ENCODE measurements around the gene FOXK1. TPM values are rescaled to one million over a fixed set of nuclear protein-coding genes. Genes with fewer than 3 reads are reported as not detected.

Gene FOXK1
- total and polyA plus RNA-seq, 9 of the 15 experiments (the other 6 are each of a cell fraction or from before 2014, with no cell fraction given), result 0.32 to 45.5 (median 8.1) TPM

- TF ChIP-seq BCOR (IDR thresholded peaks at IDR 0.05), result no peak
Measured at GRCh38 chr7:4714161-4714700, 32.1 kb downstream of the FOXK1 start (continued).

- Histone ChIP-seq H3K27me3 (ENCODE audit: control insufficient read depth in 2 of 2, insufficient read depth in 2 of 2, low read length in 2 of 2) (no peaks in the 10 kb centered on the region), H3K27ac (ENCODE audit: extremely low read depth, low read depth, low read length) (no peak overlapping the region), H3K79me2 (ENCODE audit: control insufficient read depth, insufficient read depth, low read length) (peaks cover 78% of the 10 kb centered on the region), H3K4me3 (no peak overlapping the region), H2AFZ (ENCODE audit: low read depth, low read length) (no peak overlapping the region), H3K9me1 (ENCODE audit: control insufficient read depth, insufficient read depth, low read length) (peaks cover 13% of the 10 kb centered on the region), H3K9me3 (replicated peaks; ENCODE audit: control insufficient read depth, insufficient read depth, low read depth, low read length) (peaks cover 4% of the 10 kb centered on the region), H3K4me2 (ENCODE audit: insufficient read depth, low read length) (no peak overlapping the region), H3K36me3 (ENCODE audit: control insufficient read depth, insufficient read depth, low read length) (peaks cover 37% of the 10 kb centered on the region; the same call in 2 of the 3 replicates), H3K9ac (ENCODE audit: insufficient read depth in 1 of 2, low read depth in 2 of 2, low read length in 2 of 2) (no peak overlapping the region), H3K4me1 (replicated peaks in 1 of 2; ENCODE audit: control insufficient read depth in 2 of 2, insufficient read depth in 2 of 2, low read length in 2 of 2) (peaks cover 14 to 35% of the 10 kb centered on the region in 2 experiments; a peak in 4 of 5 replicates), H4K20me1 (replicated peaks; ENCODE audit: control insufficient read depth, insufficient read depth, low read length) (peaks cover 31% of the 10 kb centered on the region)
- ChIA-PET POLR2A (no interaction called here), CTCF (ENCODE audit: low intra/inter-chr PET ratio) (no interaction called here)
- TF ChIP-seq PATZ1 (CRISPR knock-in tag; IDR thresholded peaks at IDR 0.05; ENCODE audit: borderline replicate concordance), result no peak
- TF ChIP-seq C11orf30 (IDR thresholded peaks at IDR 0.05; ENCODE audit: low read depth), result no peak
- TF ChIP-seq GABPB2 (CRISPR knock-in tag; conservative IDR thresholded peaks at IDR 0.05), result no peak
- no peak for TF ChIP-seq POLR2AphosphoS5 (IDR thresholded peaks at IDR 0.05; ENCODE audit: control insufficient read depth, insufficient read depth, low read depth, low read length)
- TF ChIP-seq ARID3B (CRISPR knock-in tag; IDR thresholded peaks at IDR 0.05; ENCODE audit: borderline replicate concordance), result no peak
- TF ChIP-seq FOXA3 (CRISPR knock-in tag; conservative IDR thresholded peaks at IDR 0.05 in 1 of 2, IDR thresholded peaks at IDR 0.05 in 1 of 2), result no peak
- TF ChIP-seq SETDB1 (IDR thresholded peaks at IDR 0.05; ENCODE audit: low read length), result no peak
- TF ChIP-seq HEY1 (CRISPR knock-in tag; IDR thresholded peaks at IDR 0.05; ENCODE audit: borderline replicate concordance), result no peak
- no peak for TF ChIP-seq NR1H2 (CRISPR knock-in tag; IDR thresholded peaks at IDR 0.05)
- no peak for TF ChIP-seq KDM2B (CRISPR knock-in tag; IDR thresholded peaks at IDR 0.05)
- TF ChIP-seq ZNF76 (CRISPR knock-in tag; IDR thresholded peaks at IDR 0.05; ENCODE audit: borderline replicate concordance), result no peak
- in situ Hi-C loops (cut with MboI), result no loop called here
- ATAC-seq, result no peak
- FAIRE-seq, result peak; percentile 48
- intact Hi-C loops (cut with micrococcal nuclease), result no loop called here
- BruUV-seq (replicated peaks), result no TSS peak
- DNase-seq (ENCODE audit: extremely low read depth in 1 of 4, low spot score in 3 of 4), result no peak
- 94% methylated on average over 26 of the region's 26 CpGs for WGBS (ENCODE audit: insufficient coverage, low coverage, missing lambda C conversion rate)
Measured at GRCh38 chr7:4714767-4715409, 32.8 kb downstream of the FOXK1 start.

All from K562 (cell line).